Right lobe of liver (tissue), 4 donors: ENCODE results near the gene AHDC1.

Experiments used
- POLR2A ChIP-seq: fragments of 450-650 bp; IDR thresholded peaks from one replicate; pipeline ENCODE4 v1.6.1; 2017; ENCODE audit warnings: antibody characterized with exemption, mild to moderate bottlenecking
- TF ChIP-seq, protein P1 (sequence below), 4 donors: fragments of 200-600 bp in 3 of 4; fragments of 450-650 bp in 1 of 4; IDR thresholded peaks; one replicate each; pipeline versions ENCODE4 v1.5.1 to v1.8.0; 2016 to 2022; ENCODE audit warnings: antibody characterized with exemption in 4 of 4, mild to moderate bottlenecking in 2 of 4
- donor health status: DM: no; HTN: no; CAD: no.
- donor health status: DM: no; HTN: no; CAD: no.
- donor health status: DM: no; HTN: yes; CAD: no.

DNA sequence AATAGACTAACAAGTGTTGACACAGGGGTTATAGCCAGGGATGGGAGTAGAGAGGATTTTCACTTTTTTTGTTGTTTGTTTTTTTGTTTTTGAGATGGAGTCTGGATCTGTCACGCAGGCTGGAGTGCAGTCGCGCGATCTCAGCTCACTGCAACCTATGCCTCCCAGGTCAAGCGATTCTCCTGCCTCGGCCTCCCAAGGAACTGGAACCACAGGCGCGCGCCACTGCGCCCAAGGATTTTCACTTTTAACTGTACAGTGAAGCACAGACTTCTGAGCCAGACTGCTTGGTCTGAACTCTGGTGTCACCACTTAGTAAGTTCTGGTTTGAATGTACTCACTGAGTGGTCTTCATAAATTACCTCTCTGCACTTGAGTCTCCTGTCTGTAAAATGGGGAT is 73.8 kb downstream of the AHDC1 start:
- TF ChIP-seq, protein P1, sequence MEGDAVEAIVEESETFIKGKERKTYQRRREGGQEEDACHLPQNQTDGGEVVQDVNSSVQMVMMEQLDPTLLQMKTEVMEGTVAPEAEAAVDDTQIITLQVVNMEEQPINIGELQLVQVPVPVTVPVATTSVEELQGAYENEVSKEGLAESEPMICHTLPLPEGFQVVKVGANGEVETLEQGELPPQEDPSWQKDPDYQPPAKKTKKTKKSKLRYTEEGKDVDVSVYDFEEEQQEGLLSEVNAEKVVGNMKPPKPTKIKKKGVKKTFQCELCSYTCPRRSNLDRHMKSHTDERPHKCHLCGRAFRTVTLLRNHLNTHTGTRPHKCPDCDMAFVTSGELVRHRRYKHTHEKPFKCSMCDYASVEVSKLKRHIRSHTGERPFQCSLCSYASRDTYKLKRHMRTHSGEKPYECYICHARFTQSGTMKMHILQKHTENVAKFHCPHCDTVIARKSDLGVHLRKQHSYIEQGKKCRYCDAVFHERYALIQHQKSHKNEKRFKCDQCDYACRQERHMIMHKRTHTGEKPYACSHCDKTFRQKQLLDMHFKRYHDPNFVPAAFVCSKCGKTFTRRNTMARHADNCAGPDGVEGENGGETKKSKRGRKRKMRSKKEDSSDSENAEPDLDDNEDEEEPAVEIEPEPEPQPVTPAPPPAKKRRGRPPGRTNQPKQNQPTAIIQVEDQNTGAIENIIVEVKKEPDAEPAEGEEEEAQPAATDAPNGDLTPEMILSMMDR (IDR thresholded peaks at IDR 0.05): no peak
- no peak for TF ChIP-seq POLR2A
